Activated B cell treated with CpG ODN at 0.5 μM for 24 hours (primary cell): Measurements from ENCODE around the gene DLX1. TPM values are rescaled to one million over a fixed set of nuclear protein-coding genes. Genes with fewer than 3 reads are reported as not detected.

Source experiments
- ATAC-seq: fragments of 200-7000 bp; cut with Tn5 transposase; one replicate; pipeline ENCODE4 v1.10.0; 2021; ENCODE audit warnings: low read depth, mild to moderate bottlenecking, moderate library complexity
- CTCF ChIA-PET: fragments of 350-600 bp; sonication (Branson Sonifier 250); formaldehyde crosslinking; loops from one replicate; lab custom pipeline; 2021; ENCODE audit warnings: antibody characterized with exemption; lab: Charles Lee
- POLR2A ChIA-PET: fragments of 350-600 bp; sonication (Branson Sonifier 250); formaldehyde crosslinking; loops from one replicate; lab custom pipeline; 2021; ENCODE audit warnings: antibody characterized with exemption; lab: Charles Lee
- DNase-seq: peaks from one replicate; pipeline ENCODE4 v3.0.0; 2022
- H3K27ac Mint-ChIP-seq: one replicate; pipeline ENCODE4 v1.8.0; 2020; ENCODE audit warnings: mixed read lengths
- H3K27me3 Mint-ChIP-seq: one replicate; pipeline ENCODE4 v1.8.0; 2021; ENCODE audit warnings: mixed read lengths
- H3K36me3 Mint-ChIP-seq: one replicate; pipeline ENCODE4 v1.8.0; 2021; ENCODE audit warnings: low read depth, mixed read lengths
- H3K4me1 Mint-ChIP-seq: one replicate; pipeline ENCODE4 v1.8.0; 2021; ENCODE audit warnings: mixed read lengths
- H3K4me3 Mint-ChIP-seq: one replicate; pipeline ENCODE4 v1.8.0; 2020; ENCODE audit warnings: mild to moderate bottlenecking, mixed read lengths
- H3K9me3 Mint-ChIP-seq: one replicate; pipeline ENCODE4 v1.8.0; 2020; ENCODE audit warnings: mixed read lengths
- intact Hi-C: fragments of 100-400 bp; cut with micrococcal nuclease; formaldehyde crosslinking; loops from one replicate; pipeline ENCODE4 v1.15.1; 2024
- total RNA-seq: library from RNA; stranded (reverse); gene quantifications from 2 replicates; pipeline ENCODE4 v1.2.3, GENCODE V29; 2022
- TF ChIP-seq, protein P1 (sequence below): fragments of 200-600 bp; IDR thresholded peaks from one replicate; pipeline ENCODE4 v1.8.0; 2022; ENCODE audit warnings: antibody characterized with exemption, mild to moderate bottlenecking

DLX1 gene
- total RNA-seq, 1 donor from 2014 or later: not detected

DNA sequence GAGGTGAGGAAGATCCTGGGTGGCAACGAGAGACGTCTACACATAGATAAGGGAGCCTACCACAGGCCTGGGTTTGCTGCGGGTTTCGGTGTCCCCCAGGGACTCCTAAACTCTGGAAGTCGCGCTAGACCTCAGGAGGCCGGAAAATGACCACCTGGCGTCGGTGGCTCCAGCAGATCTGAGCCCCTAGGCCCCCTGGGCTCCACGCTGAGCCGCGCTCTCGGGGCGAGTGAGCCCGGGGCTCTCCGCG is 987 bp upstream of the DLX1 start:
- H3K27me3 Mint-ChIP-seq: peaks cover 75% of the 10 kb centered on the region
- peaks cover 5% of the 10 kb centered on the region for H3K9me3 Mint-ChIP-seq
- TF ChIP-seq, protein P1, sequence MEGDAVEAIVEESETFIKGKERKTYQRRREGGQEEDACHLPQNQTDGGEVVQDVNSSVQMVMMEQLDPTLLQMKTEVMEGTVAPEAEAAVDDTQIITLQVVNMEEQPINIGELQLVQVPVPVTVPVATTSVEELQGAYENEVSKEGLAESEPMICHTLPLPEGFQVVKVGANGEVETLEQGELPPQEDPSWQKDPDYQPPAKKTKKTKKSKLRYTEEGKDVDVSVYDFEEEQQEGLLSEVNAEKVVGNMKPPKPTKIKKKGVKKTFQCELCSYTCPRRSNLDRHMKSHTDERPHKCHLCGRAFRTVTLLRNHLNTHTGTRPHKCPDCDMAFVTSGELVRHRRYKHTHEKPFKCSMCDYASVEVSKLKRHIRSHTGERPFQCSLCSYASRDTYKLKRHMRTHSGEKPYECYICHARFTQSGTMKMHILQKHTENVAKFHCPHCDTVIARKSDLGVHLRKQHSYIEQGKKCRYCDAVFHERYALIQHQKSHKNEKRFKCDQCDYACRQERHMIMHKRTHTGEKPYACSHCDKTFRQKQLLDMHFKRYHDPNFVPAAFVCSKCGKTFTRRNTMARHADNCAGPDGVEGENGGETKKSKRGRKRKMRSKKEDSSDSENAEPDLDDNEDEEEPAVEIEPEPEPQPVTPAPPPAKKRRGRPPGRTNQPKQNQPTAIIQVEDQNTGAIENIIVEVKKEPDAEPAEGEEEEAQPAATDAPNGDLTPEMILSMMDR: no peak
- DNase-seq (peak; percentile 20), ATAC-seq (no peak)
- intact Hi-C loops: loop anchor here (2.0 to 5.0 kb wide), 2 partner anchors 1316 to 1367 kb away; partner anchors contain the start of gene SP5
- H3K4me1 Mint-ChIP-seq: peaks cover 46% of the 10 kb centered on the region
- H3K27ac Mint-ChIP-seq: no peak overlapping the region
- POLR2A ChIA-PET: interaction anchor here (1.7 kb wide), 1 partner anchor 14 kb away, joined by 4 read pairs; no protein-coding TSS in a partner anchor
- H3K36me3 Mint-ChIP-seq: peaks cover 2% of the 10 kb centered on the region
- peak overlapping the region; percentile 75 for H3K4me3 Mint-ChIP-seq
- CTCF ChIA-PET: interaction anchor here (1.3 kb wide), 1 partner anchor 20 kb away, joined by 3 read pairs; no protein-coding TSS in a partner anchor

DNA sequence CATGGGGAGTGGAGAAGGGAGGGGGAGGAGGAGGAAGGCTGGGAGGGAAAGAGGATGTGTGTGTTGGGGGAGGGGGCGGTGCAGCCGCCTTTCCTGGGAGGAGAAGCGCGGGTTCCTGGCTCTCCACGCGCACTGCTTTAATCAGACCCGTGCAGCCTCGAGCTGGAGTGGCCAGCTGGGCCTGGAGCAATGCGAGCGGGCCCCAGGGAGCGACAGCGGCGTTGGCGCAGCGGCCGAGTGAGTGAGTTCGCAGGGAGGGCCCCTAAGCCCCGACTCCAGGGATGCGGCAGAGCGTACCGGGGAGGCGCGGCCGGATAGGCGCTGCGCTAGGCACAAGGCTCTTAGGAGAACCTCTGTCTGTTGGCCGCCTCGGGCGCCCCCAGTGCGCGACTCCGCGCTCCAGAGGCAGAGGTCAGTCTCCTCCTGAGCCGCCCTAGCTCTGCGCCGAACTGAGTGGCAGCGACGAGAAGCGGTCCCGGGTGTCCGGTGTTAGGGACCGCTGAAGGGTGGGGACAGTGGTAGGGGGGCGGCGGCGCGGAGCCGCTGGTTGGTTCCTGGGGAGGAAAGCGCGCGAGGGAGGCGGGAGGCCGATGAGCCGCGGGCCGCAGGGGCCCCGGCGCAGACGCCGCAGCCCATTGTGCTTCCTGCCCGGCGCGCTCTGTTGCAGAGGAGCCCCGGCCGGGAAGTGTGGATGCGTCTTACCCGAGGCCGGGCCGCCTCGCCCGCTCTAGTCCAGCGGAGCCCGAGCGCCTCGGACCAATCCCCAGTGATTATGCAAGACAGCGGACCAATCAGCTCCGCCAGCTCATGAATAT is 455 bp upstream of the DLX1 start:
- peaks cover 75% of the 10 kb centered on the region for H3K27me3 Mint-ChIP-seq
- ChIA-PET CTCF (interaction anchor here (1.0 kb wide), 1 partner anchor 381 kb away, joined by 5 read pairs; no protein-coding TSS in a partner anchor), POLR2A (interaction anchor here (1.7 kb wide), 1 partner anchor 14 kb away, joined by 4 read pairs; no protein-coding TSS in a partner anchor)
- ATAC-seq (peak; percentile 43), DNase-seq (peak; percentile 46)
- peaks cover 3% of the 10 kb centered on the region for H3K9me3 Mint-ChIP-seq
- TF ChIP-seq, protein P1: no peak
- intact Hi-C loops: loop anchor here (1.0 to 5.0 kb wide), 3 partner anchors 17 to 1368 kb away; partner anchors contain the start of genes DLX2 and SP5
- H3K36me3 Mint-ChIP-seq: peaks cover 2% of the 10 kb centered on the region
- H3K4me3 Mint-ChIP-seq: peak overlapping the region; percentile 75
- H3K27ac Mint-ChIP-seq: peak overlapping the region; percentile 79
- H3K4me1 Mint-ChIP-seq: peaks cover 44% of the 10 kb centered on the region

DNA sequence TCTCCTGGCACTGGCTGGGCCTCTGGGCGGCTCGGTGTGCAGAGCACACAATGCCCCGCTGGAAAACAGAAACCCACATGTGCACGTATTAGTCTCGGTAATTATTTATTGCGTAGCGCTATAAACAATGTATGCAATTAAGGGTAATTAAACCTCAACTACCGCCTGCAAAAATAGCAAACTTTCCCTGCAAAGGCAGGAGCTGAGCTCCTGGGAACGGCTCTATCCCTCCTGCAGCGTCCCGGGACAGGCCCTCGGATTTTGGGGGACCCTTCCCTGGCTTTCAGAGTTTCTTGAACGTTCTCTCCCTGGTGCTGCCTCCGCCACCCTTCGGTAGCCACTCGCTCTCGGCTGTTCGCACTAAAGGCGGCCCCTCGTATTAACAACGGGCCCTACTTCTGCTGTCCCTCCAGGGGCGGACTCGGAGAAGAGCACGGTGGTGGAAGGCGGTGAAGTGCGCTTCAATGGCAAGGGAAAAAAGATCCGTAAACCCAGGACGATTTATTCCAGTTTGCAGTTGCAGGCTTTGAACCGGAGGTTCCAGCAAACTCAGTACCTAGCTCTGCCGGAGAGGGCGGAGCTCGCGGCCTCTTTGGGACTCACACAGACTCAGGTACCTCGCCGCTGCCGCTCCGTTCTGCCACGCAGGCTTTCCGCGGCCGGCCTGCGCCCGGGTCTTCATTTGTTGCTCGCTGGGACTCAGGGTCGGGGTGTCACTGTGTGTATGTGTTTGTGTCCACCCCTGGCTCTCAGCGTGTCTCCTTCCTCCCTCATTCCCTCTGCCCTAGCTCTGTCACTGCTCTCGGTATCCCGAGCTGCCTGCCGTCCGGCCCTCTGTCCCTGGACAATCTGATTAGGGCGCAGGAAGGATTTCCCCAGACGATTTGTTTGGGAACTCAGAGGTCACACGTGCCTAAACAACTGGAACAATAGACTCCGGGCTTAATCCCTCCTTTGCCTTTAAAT is 1.2 kb downstream of the DLX1 start:
- CTCF ChIA-PET: no interaction called here
- intact Hi-C loops: loop anchor here (1.0 kb wide), 1 partner anchor 9 kb away; no protein-coding TSS in a partner anchor
- H3K4me3 Mint-ChIP-seq: peak overlapping the region; percentile 47

GRCh38 chr2:172087207-172087779 is 2.0 kb downstream of the DLX1 start:
- H3K4me1 Mint-ChIP-seq: peaks cover 37% of the 10 kb centered on the region

More for the DNA sequence above, 1.2 kb downstream of the DLX1 start:
- H3K9me3 Mint-ChIP-seq: no peaks in the 10 kb centered on the region
- DNase-seq (no peak), ATAC-seq (peak; percentile 38)
- POLR2A ChIA-PET: interaction anchor here (0.6 kb wide), 1 partner anchor 1877 kb away, joined by 4 read pairs; no protein-coding TSS in a partner anchor
- H3K4me1 Mint-ChIP-seq: peaks cover 37% of the 10 kb centered on the region
- peaks cover 72% of the 10 kb centered on the region for H3K27me3 Mint-ChIP-seq
- TF ChIP-seq, protein P1: no peak
- H3K36me3 Mint-ChIP-seq: peaks cover 2% of the 10 kb centered on the region
- peak overlapping the region; percentile 68 for H3K27ac Mint-ChIP-seq

More at GRCh38 chr2:172087207-172087779, 2.0 kb downstream of the DLX1 start:
- H3K4me3 Mint-ChIP-seq: peak overlapping the region; percentile 24
- no peaks in the 10 kb centered on the region for H3K9me3 Mint-ChIP-seq
- H3K27ac Mint-ChIP-seq: peak overlapping the region; percentile 65
- POLR2A ChIA-PET: interaction anchor here (0.6 kb wide), 1 partner anchor 1877 kb away, joined by 4 read pairs; no protein-coding TSS in a partner anchor
- intact Hi-C loops: no loop called here
- no peak for DNase-seq
- CTCF ChIA-PET: interaction anchor here (1.3 kb wide), 1 partner anchor 16 kb away, joined by 3 read pairs; the partner anchor contains the start of gene DLX2
- peaks cover 2% of the 10 kb centered on the region for H3K36me3 Mint-ChIP-seq
- no peak for ATAC-seq
- peaks cover 74% of the 10 kb centered on the region for H3K27me3 Mint-ChIP-seq
- TF ChIP-seq, protein P1: no peak
